KMS-11 (cell line): ENCODE results near the gene TSPAN5.

Source experiments
- H2AFZ ChIP-seq: fragments of 200-600 bp; sonication (generic); 2 replicates; pipeline ENCODE4 v1.6.1; 2016; ENCODE audit warnings: antibody characterized with exemption, mixed run types, low read depth
- H3K27ac ChIP-seq: fragments of 200-600 bp; sonication (generic); 2 replicates; pipeline ENCODE4 v1.6.1; 2016; ENCODE audit warnings: mild to moderate bottlenecking, mixed run types
- H3K27me3 ChIP-seq: fragments of 200-600 bp; sonication (generic); 2 replicates; pipeline ENCODE4 v1.6.1; 2017; ENCODE audit warnings: mild to moderate bottlenecking, low read depth, mixed run types, moderate library complexity; ENCODE audit not compliant: insufficient read depth
- H3K36me3 ChIP-seq: fragments of 200-600 bp; sonication (generic); 2 replicates; pipeline ENCODE4 v1.6.1; 2017; ENCODE audit warnings: mild to moderate bottlenecking, mixed run types; ENCODE audit not compliant: insufficient read depth
- H3K4me1 ChIP-seq: fragments of 200-600 bp; sonication (generic); 2 replicates; pipeline ENCODE4 v1.6.1; 2016; ENCODE audit warnings: mild to moderate bottlenecking, low read depth, mixed run types; ENCODE audit not compliant: poor library complexity, severe bottlenecking
- H3K4me2 ChIP-seq: fragments of 200-600 bp; sonication (generic); 2 replicates; pipeline ENCODE4 v1.7.0; 2016; ENCODE audit warnings: mild to moderate bottlenecking, mixed run types
- H3K4me3 ChIP-seq: fragments of 200-600 bp; sonication (generic); IDR thresholded peaks from 2 replicates; pipeline ENCODE4 v1.6.1; 2017; ENCODE audit warnings: low read depth, low read length, mixed read lengths; ENCODE audit not compliant: insufficient read depth
- H3K79me2 ChIP-seq: fragments of 200-600 bp; sonication (generic); 2 replicates; pipeline ENCODE4 v1.6.1; 2016; ENCODE audit warnings: low read depth, mixed run types; ENCODE audit not compliant: insufficient read depth
- H3K9ac ChIP-seq: fragments of 200-600 bp; sonication (generic); 2 replicates; pipeline ENCODE4 v1.6.1; 2016; ENCODE audit warnings: mild to moderate bottlenecking, mixed run types
- H4K20me1 ChIP-seq: fragments of 200-600 bp; sonication (generic); 2 replicates; pipeline ENCODE4 v1.6.1; 2016; ENCODE audit warnings: mild to moderate bottlenecking, mixed run types; ENCODE audit not compliant: insufficient read depth
- TF ChIP-seq, protein P1 (sequence below): fragments of 200-600 bp; sonication (generic); conservative IDR thresholded peaks from 2 replicates; pipeline ENCODE4 v1.6.1; 2017; ENCODE audit warnings: low read depth, mild to moderate bottlenecking, antibody characterized with exemption, low read length, moderate library complexity, mixed read lengths

TSPAN5 gene

DNA sequence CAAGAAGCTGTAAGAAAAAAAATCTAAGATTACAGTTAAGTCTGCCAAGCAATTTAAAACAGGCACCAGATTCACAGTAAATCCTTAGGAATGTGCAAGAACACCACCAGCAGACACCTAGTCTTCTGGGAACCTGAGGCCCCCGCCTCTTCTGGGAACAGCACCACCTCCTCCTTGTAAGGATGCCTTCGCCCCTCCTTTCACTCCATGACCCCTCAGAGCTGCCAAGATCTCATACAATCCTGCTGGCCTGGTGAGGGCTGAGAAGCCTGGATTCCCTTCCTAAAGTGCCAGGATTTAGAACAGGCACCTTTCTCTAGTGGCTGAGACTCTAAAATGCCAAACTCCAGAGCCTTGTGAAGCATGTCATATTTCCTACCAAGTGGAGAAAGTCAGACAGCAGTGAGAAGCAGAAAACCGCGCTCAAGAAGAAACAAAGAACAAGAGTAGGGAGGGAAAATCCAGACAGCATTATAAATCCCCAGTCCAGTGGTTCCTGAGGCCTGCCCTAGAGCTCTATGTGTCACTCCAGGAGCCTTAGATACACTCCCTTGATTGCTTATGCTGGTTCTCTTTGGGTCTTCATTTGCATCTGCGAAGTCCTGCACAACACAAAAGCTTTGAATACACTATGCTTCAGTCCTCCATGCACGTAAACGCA is 166.4 kb downstream of the TSPAN5 start:
- H4K20me1 ChIP-seq, result no peaks in the 10 kb centered on the region
- H3K9ac ChIP-seq, result no peak overlapping the region
- H3K4me1 ChIP-seq, result peaks cover 53% of the 10 kb centered on the region
- no peaks in the 10 kb centered on the region for H3K27me3 ChIP-seq
- TF ChIP-seq, protein P1, sequence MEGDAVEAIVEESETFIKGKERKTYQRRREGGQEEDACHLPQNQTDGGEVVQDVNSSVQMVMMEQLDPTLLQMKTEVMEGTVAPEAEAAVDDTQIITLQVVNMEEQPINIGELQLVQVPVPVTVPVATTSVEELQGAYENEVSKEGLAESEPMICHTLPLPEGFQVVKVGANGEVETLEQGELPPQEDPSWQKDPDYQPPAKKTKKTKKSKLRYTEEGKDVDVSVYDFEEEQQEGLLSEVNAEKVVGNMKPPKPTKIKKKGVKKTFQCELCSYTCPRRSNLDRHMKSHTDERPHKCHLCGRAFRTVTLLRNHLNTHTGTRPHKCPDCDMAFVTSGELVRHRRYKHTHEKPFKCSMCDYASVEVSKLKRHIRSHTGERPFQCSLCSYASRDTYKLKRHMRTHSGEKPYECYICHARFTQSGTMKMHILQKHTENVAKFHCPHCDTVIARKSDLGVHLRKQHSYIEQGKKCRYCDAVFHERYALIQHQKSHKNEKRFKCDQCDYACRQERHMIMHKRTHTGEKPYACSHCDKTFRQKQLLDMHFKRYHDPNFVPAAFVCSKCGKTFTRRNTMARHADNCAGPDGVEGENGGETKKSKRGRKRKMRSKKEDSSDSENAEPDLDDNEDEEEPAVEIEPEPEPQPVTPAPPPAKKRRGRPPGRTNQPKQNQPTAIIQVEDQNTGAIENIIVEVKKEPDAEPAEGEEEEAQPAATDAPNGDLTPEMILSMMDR, result no peak
- H3K4me3 ChIP-seq, result no peak overlapping the region
- H3K4me2 ChIP-seq, result no peak overlapping the region; the same call in 1 of the 2 replicates
- no peaks in the 10 kb centered on the region for H3K36me3 ChIP-seq
- H3K79me2 ChIP-seq, result no peaks in the 10 kb centered on the region
- no peak overlapping the region for H3K27ac ChIP-seq
- no peak overlapping the region for H2AFZ ChIP-seq

DNA sequence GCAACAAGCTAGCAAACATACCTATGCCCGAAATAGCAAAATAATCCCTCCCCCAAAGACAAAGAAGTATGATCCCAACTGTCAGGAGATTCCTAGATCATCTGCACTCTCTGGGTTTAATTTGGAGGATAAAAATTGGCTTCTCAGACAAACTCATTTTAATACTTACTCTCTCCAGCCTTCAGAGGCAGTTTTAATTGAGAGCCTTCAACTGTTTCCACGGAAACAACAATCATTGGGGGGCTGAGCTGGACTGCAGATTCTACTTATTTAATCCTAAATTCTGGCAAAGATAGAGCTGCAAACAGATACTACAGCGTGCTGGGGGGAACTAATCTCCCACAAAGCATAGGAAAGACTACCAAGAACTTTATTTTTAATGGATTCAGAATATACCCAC is 168.2 kb downstream of the TSPAN5 start:
- TF ChIP-seq, protein P1, result no peak
- H2AFZ ChIP-seq, result no peak overlapping the region
- no peak overlapping the region for H3K27ac ChIP-seq
- H3K27me3 ChIP-seq, result no peaks in the 10 kb centered on the region
- H3K79me2 ChIP-seq, result no peaks in the 10 kb centered on the region
- H3K4me2 ChIP-seq, result no peak overlapping the region
- no peaks in the 10 kb centered on the region for H4K20me1 ChIP-seq
- H3K9ac ChIP-seq, result no peak overlapping the region
- H3K4me3 ChIP-seq, result no peak overlapping the region
- no peaks in the 10 kb centered on the region for H3K36me3 ChIP-seq
- H3K4me1 ChIP-seq, result peaks cover 35% of the 10 kb centered on the region

DNA sequence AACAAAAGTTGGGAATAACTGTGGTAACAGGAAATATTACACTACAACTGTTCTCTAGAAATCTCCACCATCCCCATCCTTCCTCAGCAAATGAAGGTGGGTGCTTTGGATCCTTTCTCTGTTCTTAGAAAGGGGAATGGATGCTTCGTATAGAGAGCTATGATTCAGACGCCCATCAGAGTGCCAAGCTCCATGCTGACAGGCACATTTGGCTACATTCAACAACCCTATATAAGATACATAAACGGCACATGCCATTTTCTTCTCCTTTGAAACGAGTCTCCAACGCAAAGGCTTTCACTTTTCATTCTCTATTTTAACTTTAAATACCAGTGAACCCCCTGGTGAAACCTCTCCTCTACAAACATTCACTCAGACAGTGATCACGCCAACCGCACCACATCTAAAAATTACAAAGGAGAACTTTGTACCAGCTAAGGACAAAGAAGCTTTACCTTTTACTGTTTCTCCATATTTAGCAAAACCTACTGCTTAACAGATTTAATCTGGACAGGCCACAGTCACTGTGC is 172.5 kb downstream of the TSPAN5 start:
- Histone ChIP-seq H2AFZ (no peak overlapping the region), H3K79me2 (no peaks in the 10 kb centered on the region), H3K36me3 (no peaks in the 10 kb centered on the region), H3K4me2 (no peak overlapping the region), H3K27ac (no peak overlapping the region), H3K4me3 (no peak overlapping the region), H3K9ac (no peak overlapping the region), H3K4me1 (peaks cover under 1% of the 10 kb centered on the region), H4K20me1 (no peaks in the 10 kb centered on the region), H3K27me3 (no peaks in the 10 kb centered on the region)
- TF ChIP-seq, protein P1, result no peak

DNA sequence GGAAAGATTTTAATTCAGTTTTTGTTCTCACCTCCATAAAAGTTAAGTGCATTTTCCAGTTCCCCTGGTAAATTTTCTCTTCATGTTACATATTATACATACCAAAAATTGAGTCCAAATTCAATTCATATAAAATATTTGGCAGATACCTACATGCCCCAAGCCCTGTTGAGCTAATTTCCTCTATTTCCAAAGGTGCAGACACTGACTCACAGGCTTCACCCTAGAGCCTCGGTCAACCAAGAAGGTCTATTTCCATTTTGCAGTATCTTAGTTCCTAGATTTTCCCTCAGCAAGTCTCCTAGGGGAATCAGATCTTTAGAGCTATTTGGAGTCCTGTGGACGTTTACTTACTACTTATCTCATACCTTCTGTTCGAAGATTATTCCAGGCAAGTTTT is 174.4 kb downstream of the TSPAN5 start:
- Histone ChIP-seq H3K27me3 (no peaks in the 10 kb centered on the region), H2AFZ (no peak overlapping the region), H3K27ac (no peak overlapping the region), H3K79me2 (no peaks in the 10 kb centered on the region), H4K20me1 (no peaks in the 10 kb centered on the region), H3K9ac (no peak overlapping the region), H3K4me1 (no peaks in the 10 kb centered on the region), H3K4me3 (no peak overlapping the region), H3K4me2 (no peak overlapping the region), H3K36me3 (no peaks in the 10 kb centered on the region)
- TF ChIP-seq, protein P1, result no peak
